ENCODE results near the gene LRMDA. TPM values are rescaled to one million over a fixed set of nuclear protein-coding genes. Genes with fewer than 3 reads are reported as not detected.

The LRMDA gene
- polyA plus RNA-seq, 1 donor (not counting 4 experiments of a cell fraction or from before 2014, with no cell fraction given) = not detected

GRCh38 chr10:76541852-76542251 is 1110.4 kb downstream of the LRMDA start:
- DNase-seq (ENCODE audit: low read depth, low spot score) (no peak), FAIRE-seq (no peak)
- no peak overlapping the region for H2AFZ ChIP-seq (ENCODE audit: control insufficient read depth, low read length)
- H3K9me1 ChIP-seq (ENCODE audit: control insufficient read depth, extremely low read depth, insufficient read depth, low read length) = no peaks in the 10 kb centered on the region
- H3K9me3 ChIP-seq (ENCODE audit: control insufficient read depth, low read depth, low read length) = no peaks in the 10 kb centered on the region
- TF ChIP-seq CTCF (optimal IDR thresholded peaks at IDR 0.05 in 1 of 3, IDR thresholded peaks at IDR 0.05 in 1 of 3, conservative IDR thresholded peaks at IDR 0.05 in 1 of 3; ENCODE audit: extremely low read depth in 1 of 3, insufficient read depth in 2 of 3, low read length in 3 of 3) = no peak
- TF ChIP-seq EZH2 (IDR thresholded peaks at IDR 0.05; ENCODE audit: low read length) = no peak
- H3K9ac ChIP-seq (ENCODE audit: control insufficient read depth, extremely low read depth, insufficient read depth, low read length) = no peak overlapping the region
- dilution Hi-C loops (cut with MboI; ENCODE audit: extremely low pct_ligation_motif_present, low sequenced_read_pairs) = no loop called here
- no peaks in the 10 kb centered on the region for H4K20me1 ChIP-seq (ENCODE audit: control insufficient read depth, extremely low read depth, insufficient read depth, low read length)
- H3K4me1 ChIP-seq (ENCODE audit: control insufficient read depth, extremely low read depth, insufficient read depth, low read length) = no peaks in the 10 kb centered on the region
- H3K36me3 ChIP-seq (ENCODE audit: control insufficient read depth in 2 of 2, extremely low read depth in 1 of 2, insufficient read depth in 2 of 2, low read length in 2 of 2) = no peaks in the 10 kb centered on the region
- H3K4me2 ChIP-seq (ENCODE audit: control insufficient read depth, extremely low read depth, insufficient read depth, low read depth, low read length) = no peak overlapping the region
- H3K4me3 ChIP-seq (ENCODE audit: control insufficient read depth in 2 of 3, extremely low read depth in 1 of 3, insufficient read depth in 2 of 3, low read depth in 1 of 3, low read length in 3 of 3) = no peak overlapping the region
- H3K27ac ChIP-seq (ENCODE audit: control insufficient read depth, insufficient read depth, low read length) = no peak overlapping the region
- H3K27me3 ChIP-seq (ENCODE audit: control insufficient read depth, extremely low read depth, insufficient read depth, low read length) = no peaks in the 10 kb centered on the region
- H3K79me2 ChIP-seq (ENCODE audit: control insufficient read depth, insufficient read depth, low read length) = no peaks in the 10 kb centered on the region

GRCh38 chr10:76542307-76542930 is 1111.0 kb downstream of the LRMDA start:
- Histone ChIP-seq H3K27ac (ENCODE audit: control insufficient read depth, insufficient read depth, low read length) (no peak overlapping the region), H3K4me3 (ENCODE audit: control insufficient read depth in 2 of 3, extremely low read depth in 1 of 3, insufficient read depth in 2 of 3, low read depth in 1 of 3, low read length in 3 of 3) (no peak overlapping the region), H3K36me3 (ENCODE audit: control insufficient read depth in 2 of 2, extremely low read depth in 1 of 2, insufficient read depth in 2 of 2, low read length in 2 of 2) (no peaks in the 10 kb centered on the region), H3K4me1 (ENCODE audit: control insufficient read depth, extremely low read depth, insufficient read depth, low read length) (no peaks in the 10 kb centered on the region), H3K79me2 (ENCODE audit: control insufficient read depth, insufficient read depth, low read length) (no peaks in the 10 kb centered on the region), H3K9ac (ENCODE audit: control insufficient read depth, extremely low read depth, insufficient read depth, low read length) (no peak overlapping the region), H4K20me1 (ENCODE audit: control insufficient read depth, extremely low read depth, insufficient read depth, low read length) (no peaks in the 10 kb centered on the region), H3K9me3 (ENCODE audit: control insufficient read depth, low read depth, low read length) (no peaks in the 10 kb centered on the region), H3K9me1 (ENCODE audit: control insufficient read depth, extremely low read depth, insufficient read depth, low read length) (no peaks in the 10 kb centered on the region), H2AFZ (ENCODE audit: control insufficient read depth, low read length) (no peak overlapping the region), H3K4me2 (ENCODE audit: control insufficient read depth, extremely low read depth, insufficient read depth, low read depth, low read length) (no peak overlapping the region), H3K27me3 (ENCODE audit: control insufficient read depth, extremely low read depth, insufficient read depth, low read length) (no peaks in the 10 kb centered on the region)
- FAIRE-seq (no peak), DNase-seq (ENCODE audit: low read depth, low spot score) (no peak)
- no peak for TF ChIP-seq CTCF (optimal IDR thresholded peaks at IDR 0.05 in 1 of 3, IDR thresholded peaks at IDR 0.05 in 1 of 3, conservative IDR thresholded peaks at IDR 0.05 in 1 of 3; ENCODE audit: extremely low read depth in 1 of 3, insufficient read depth in 2 of 3, low read length in 3 of 3)
- no peak for TF ChIP-seq EZH2 (IDR thresholded peaks at IDR 0.05; ENCODE audit: low read length)
- dilution Hi-C loops (cut with MboI; ENCODE audit: extremely low pct_ligation_motif_present, low sequenced_read_pairs) = no loop called here

All from keratinocyte (primary cell).